Right lobe of liver (tissue), 6 donors: Measurements from ENCODE around the gene KAT6B. TPM values are rescaled to one million over a fixed set of nuclear protein-coding genes. Genes with fewer than 3 reads are reported as not detected.

Experiments used
- ATAC-seq, 4 donors: fragments of 200-7000 bp; cut with Tn5 transposase; one replicate each; pipeline ENCODE4 v1.9.1; 2020; ENCODE audit warnings: mild to moderate bottlenecking in 4 of 4, moderate library complexity in 4 of 4
- DNase-seq, 3 donors: peaks; one replicate each; pipeline ENCODE4 v3.0.0-alpha.2; 2020
- H3K27ac ChIP-seq, 3 donors: fragments of 200-600 bp; one replicate each; pipeline ENCODE4 v1.8.0; 2022
- H3K27me3 ChIP-seq, 2 donors: fragments of 200-600 bp; one replicate each; pipeline ENCODE4 v1.8.0; 2022
- H3K36me3 ChIP-seq, 4 donors: fragments of 200-600 bp; sonication (generic) in 1 of 4; one replicate each; pipeline versions ENCODE4 v1.5.1 to v1.8.0; 2017 to 2022; ENCODE audit warnings: control low read depth in 1 of 4
- H3K4me1 ChIP-seq, 4 donors: fragments of 200-600 bp; sonication (generic) in 1 of 4; one replicate each; pipeline versions ENCODE4 v1.5.1 to v1.8.0; 2017 to 2022; ENCODE audit warnings: control low read depth in 1 of 4
- H3K4me3 ChIP-seq, 3 donors: fragments of 200-600 bp; one replicate each; pipeline ENCODE4 v1.8.0; 2022
- H3K9me3 ChIP-seq, 4 donors: fragments of 200-600 bp; sonication (generic) in 1 of 4; one replicate each; pipeline versions ENCODE4 v1.5.1 to v1.8.0; 2017 to 2022; ENCODE audit warnings: control low read depth in 1 of 4
- POLR2A ChIP-seq: fragments of 450-650 bp; IDR thresholded peaks from one replicate; pipeline ENCODE4 v1.6.1; 2017; ENCODE audit warnings: antibody characterized with exemption, mild to moderate bottlenecking
- WGBS: methylation state at CpG from one replicate; pipeline ENCODE4 v1.1.6; 2018; ENCODE audit warnings: low coverage, low lambda C conversion rate; ENCODE audit not compliant: insufficient coverage; ENCODE audit errors: missing lambda C conversion rate; 5-methylcytosine and 5-hydroxymethylcytosine counted together
- intact Hi-C, 2 donors: fragments of 100-400 bp; cut with DNase I; formaldehyde crosslinking; loops; one replicate each; pipeline versions ENCODE4 v1.11.2 to v1.14.1; 2022
- total RNA-seq, 6 experiments: library from RNA; depleted of rRNA in 2 of 6; stranded (reverse); fragments of >200 nt in 2 of 6; fragmentation: NEBNext Ultra II Directional in 3 of 6; extraction: Animal tissue kit (Norgen Biotek cat#: 25700) in 3 of 6; gene quantifications; one replicate each; pipeline versions ENCODE4 v1.1.0 to v1.2.4, GENCODE V29; 2016 to 2023
- TF ChIP-seq, protein P1 (sequence below), 4 donors: fragments of 200-600 bp in 3 of 4; fragments of 450-650 bp in 1 of 4; IDR thresholded peaks; one replicate each; pipeline versions ENCODE4 v1.5.1 to v1.8.0; 2016 to 2022; ENCODE audit warnings: antibody characterized with exemption in 4 of 4, mild to moderate bottlenecking in 2 of 4
- donor health status: DM: no; HTN: yes; CAD: no.
- donor health status: DM: no; HTN: no; CAD: no.
- donor health status: DM: no; HTN: no; CAD: no.
- donor health status: DM: no; HTN: yes; CAD: no.
- donor health status: DM: no; HTN: yes; CAD: no.

Gene KAT6B
- total RNA-seq, 6 experiments from 2014 or later: 9.2 to 17.1 (median 10.3) TPM

GRCh38 chr10:74960670-74961069 lies 134.3 kb downstream of the KAT6B start:
- Histone ChIP-seq H3K4me3 (no peak overlapping the region), H3K27ac (no peak overlapping the region), H3K9me3 (no peaks in the 10 kb centered on the region), H3K4me1 (peaks cover 0 to 13% (median 6%) of the 10 kb centered on the region in 4 donors), H3K27me3 (no peaks in the 10 kb centered on the region), H3K36me3 (no peaks in the 10 kb centered on the region)
- DNase-seq: no peak
- intact Hi-C loops: no loop called here
- no peak for TF ChIP-seq POLR2A
- TF ChIP-seq, protein P1, sequence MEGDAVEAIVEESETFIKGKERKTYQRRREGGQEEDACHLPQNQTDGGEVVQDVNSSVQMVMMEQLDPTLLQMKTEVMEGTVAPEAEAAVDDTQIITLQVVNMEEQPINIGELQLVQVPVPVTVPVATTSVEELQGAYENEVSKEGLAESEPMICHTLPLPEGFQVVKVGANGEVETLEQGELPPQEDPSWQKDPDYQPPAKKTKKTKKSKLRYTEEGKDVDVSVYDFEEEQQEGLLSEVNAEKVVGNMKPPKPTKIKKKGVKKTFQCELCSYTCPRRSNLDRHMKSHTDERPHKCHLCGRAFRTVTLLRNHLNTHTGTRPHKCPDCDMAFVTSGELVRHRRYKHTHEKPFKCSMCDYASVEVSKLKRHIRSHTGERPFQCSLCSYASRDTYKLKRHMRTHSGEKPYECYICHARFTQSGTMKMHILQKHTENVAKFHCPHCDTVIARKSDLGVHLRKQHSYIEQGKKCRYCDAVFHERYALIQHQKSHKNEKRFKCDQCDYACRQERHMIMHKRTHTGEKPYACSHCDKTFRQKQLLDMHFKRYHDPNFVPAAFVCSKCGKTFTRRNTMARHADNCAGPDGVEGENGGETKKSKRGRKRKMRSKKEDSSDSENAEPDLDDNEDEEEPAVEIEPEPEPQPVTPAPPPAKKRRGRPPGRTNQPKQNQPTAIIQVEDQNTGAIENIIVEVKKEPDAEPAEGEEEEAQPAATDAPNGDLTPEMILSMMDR (IDR thresholded peaks at IDR 0.05): no peak
- WGBS: 100% methylated on average over 2 of the region's 2 CpGs
- no peak for ATAC-seq

- Histone ChIP-seq H3K27me3 (no peaks in the 10 kb centered on the region), H3K4me3 (no peak overlapping the region), H3K36me3 (no peaks in the 10 kb centered on the region), H3K9me3 (no peaks in the 10 kb centered on the region), H3K27ac (no peak overlapping the region), H3K4me1 (peaks cover 0 to 6% (median 2%) of the 10 kb centered on the region in 4 donors)
- WGBS: 90% methylated on average over 3 of the region's 4 CpGs
- TF ChIP-seq POLR2A: no peak
- TF ChIP-seq, protein P1 (IDR thresholded peaks at IDR 0.05): no peak
- ATAC-seq (no peak), DNase-seq (no peak)
- intact Hi-C loops: no loop called here
Observed at GRCh38 chr10:74962517-74962916, 136.1 kb downstream of the KAT6B start.

DNA sequence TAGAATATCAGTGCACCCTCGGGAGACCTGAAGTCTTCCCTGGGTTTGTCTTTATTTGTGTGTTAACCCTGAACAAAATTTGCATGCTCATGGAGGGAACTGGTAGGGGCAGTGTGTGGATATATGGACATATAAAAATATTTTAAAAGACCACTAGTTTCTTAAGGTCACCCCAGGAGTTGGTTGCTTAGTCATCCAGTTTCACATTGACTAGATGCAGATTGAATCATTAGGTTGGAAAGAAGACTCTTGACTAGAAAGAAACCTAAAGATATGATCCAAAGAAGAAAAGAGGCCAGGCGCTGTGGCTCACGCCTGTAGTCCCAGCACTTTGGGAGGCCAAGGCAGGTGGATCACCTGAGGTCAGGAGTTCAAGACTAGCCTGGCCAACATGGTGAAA lies 137.1 kb downstream of the KAT6B start:
- no peak overlapping the region for H3K4me3 ChIP-seq
- 88% methylated on average over 3 of the region's 3 CpGs for WGBS
- no peaks in the 10 kb centered on the region for H3K9me3 ChIP-seq
- H3K36me3 ChIP-seq: no peaks in the 10 kb centered on the region
- no peak overlapping the region for H3K27ac ChIP-seq
- no peaks in the 10 kb centered on the region for H3K27me3 ChIP-seq
- ATAC-seq (no peak), DNase-seq (no peak)
- intact Hi-C loops: no loop called here
- TF ChIP-seq POLR2A: no peak
- H3K4me1 ChIP-seq: peaks cover 0 to 10% (median 4%) of the 10 kb centered on the region in 4 donors

GRCh38 chr10:74967911-74968666 lies 141.7 kb downstream of the KAT6B start:
- WGBS: 27% methylated on average over 5 of the region's 5 CpGs
- intact Hi-C loops: no loop called here
- H3K27ac ChIP-seq: peak overlapping the region in 2 of 3 donors; percentile 23 to 61
- H3K4me3 ChIP-seq: peak overlapping the region in 1 of 3 donors; percentile 11
- peaks cover 0 to 18% (median 9%) of the 10 kb centered on the region in 4 donors for H3K4me1 ChIP-seq
- H3K27me3 ChIP-seq: no peaks in the 10 kb centered on the region
- no peak for TF ChIP-seq POLR2A
- TF ChIP-seq, protein P1 (IDR thresholded peaks at IDR 0.05): no peak
- no peaks in the 10 kb centered on the region for H3K9me3 ChIP-seq
- peak; percentile 65 to 84 (median 80) for ATAC-seq
- no peak for DNase-seq
- no peaks in the 10 kb centered on the region for H3K36me3 ChIP-seq

DNA sequence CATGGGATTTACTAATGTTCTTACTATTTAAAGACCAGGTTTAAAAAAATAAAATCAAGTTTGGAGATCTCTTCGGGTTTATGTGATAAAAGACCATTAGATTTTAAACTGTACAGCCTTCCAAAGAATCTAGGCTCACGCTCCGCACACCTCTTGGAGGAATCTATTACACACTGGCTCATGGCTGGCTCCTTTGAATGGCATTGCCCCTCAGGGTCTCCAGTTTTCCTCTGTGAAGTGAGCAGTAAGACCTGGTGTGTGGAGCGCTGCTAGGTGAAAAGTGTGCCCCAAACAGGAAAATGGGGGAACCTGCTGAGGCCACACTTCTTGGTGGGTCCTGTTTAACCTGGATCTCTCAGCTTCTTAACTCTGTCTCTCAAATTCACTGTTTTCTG lies 142.3 kb downstream of the KAT6B start:
- Histone ChIP-seq H3K36me3 (no peaks in the 10 kb centered on the region), H3K9me3 (no peaks in the 10 kb centered on the region), H3K4me3 (peak overlapping the region in 1 of 3 donors; percentile 11), H3K27me3 (no peaks in the 10 kb centered on the region), H3K27ac (peak overlapping the region in 2 of 3 donors; percentile 23 to 61), H3K4me1 (peaks cover 0 to 21% (median 9%) of the 10 kb centered on the region in 4 donors)
- intact Hi-C loops: no loop called here
- TF ChIP-seq, protein P1 (IDR thresholded peaks at IDR 0.05): no peak
- TF ChIP-seq POLR2A: no peak
- ATAC-seq: peak; percentile 56 to 74 (median 62)
- WGBS: 32% methylated on average over 4 of the region's 4 CpGs
- no peak for DNase-seq
